Mesenchymal stem cell (in vitro differentiated cells and primary cell): Measurements from ENCODE around the gene SURF2.

Experiments
- DNase-seq: peaks from one replicate; pipeline ENCODE4 v3.0.0-alpha.2; 2013
- H2AFZ ChIP-seq: one replicate; pipeline ENCODE4 v1.6.1; 2013; ENCODE audit warnings: low read depth, mild to moderate bottlenecking, control low read depth, inconsistent platforms, low read length, moderate library complexity
- H2AK5ac ChIP-seq: 2 replicates; pipeline ENCODE4 v1.6.1; 2013; ENCODE audit warnings: low read length, moderate library complexity, mild to moderate bottlenecking, inconsistent platforms; ENCODE audit not compliant: severe bottlenecking
- H2BK120ac ChIP-seq: one replicate; pipeline ENCODE4 v1.6.1; 2013; ENCODE audit warnings: low read depth, mild to moderate bottlenecking, inconsistent platforms, low read length, moderate library complexity
- H2BK12ac ChIP-seq, 2 experiments: one replicate each; pipeline ENCODE4 v1.6.1; 2013; ENCODE audit warnings: inconsistent platforms in 2 of 2, low read length in 2 of 2, mild to moderate bottlenecking in 2 of 2, moderate library complexity in 2 of 2, control low read depth in 1 of 2
- H2BK15ac ChIP-seq: one replicate; pipeline ENCODE4 v1.6.1; 2013; ENCODE audit warnings: mild to moderate bottlenecking, low read depth, inconsistent platforms; ENCODE audit not compliant: poor library complexity, severe bottlenecking
- H2BK5ac ChIP-seq: 2 replicates; pipeline ENCODE4 v1.6.1; 2013; ENCODE audit warnings: low read depth, mild to moderate bottlenecking, low read length, control low read depth, inconsistent platforms; ENCODE audit not compliant: poor library complexity, severe bottlenecking
- H3K14ac ChIP-seq, 2 experiments: one replicate each; pipeline ENCODE4 v1.6.1; 2013; ENCODE audit warnings: inconsistent platforms in 2 of 2, low read length in 2 of 2, control low read depth in 1 of 2, mild to moderate bottlenecking in 1 of 2, moderate library complexity in 1 of 2
- H3K18ac ChIP-seq, 2 experiments: one replicate each; pipeline ENCODE4 v1.6.1; 2013; ENCODE audit warnings: inconsistent platforms in 2 of 2, low read length in 2 of 2, control low read depth in 1 of 2, low read depth in 1 of 2, mild to moderate bottlenecking in 1 of 2
- H3K23ac ChIP-seq, 2 experiments: one replicate each; pipeline ENCODE4 v1.6.1; 2013; ENCODE audit warnings: inconsistent platforms in 2 of 2, low read length in 2 of 2, mild to moderate bottlenecking in 2 of 2, moderate library complexity in 2 of 2, control low read depth in 1 of 2
- H3K27ac ChIP-seq: 2 replicates; pipeline ENCODE4 v1.5.1; 2013; ENCODE audit warnings: mild to moderate bottlenecking, moderate library complexity, low read length, control low read depth, inconsistent platforms; ENCODE audit not compliant: poor library complexity, severe bottlenecking
- H3K27me3 ChIP-seq, 2 experiments: 2 replicates each; pipeline versions ENCODE4 v1.6.1 to v1.7.0; 2013; ENCODE audit warnings: low read length in 2 of 2, mild to moderate bottlenecking in 2 of 2, moderate library complexity in 2 of 2, control low read depth in 1 of 2, inconsistent platforms in 1 of 2; ENCODE audit not compliant: control insufficient read depth in 1 of 2, insufficient read depth in 1 of 2
- H3K36me3 ChIP-seq, 2 experiments: 2 replicates each; pipeline versions ENCODE4 v1.6.1 to v1.7.0; 2013; ENCODE audit warnings: low read length in 2 of 2, control low read depth in 1 of 2, inconsistent platforms in 1 of 2, low read depth in 1 of 2, mild to moderate bottlenecking in 1 of 2; ENCODE audit not compliant: insufficient read depth in 2 of 2, control insufficient read depth in 1 of 2
- H3K4ac ChIP-seq, 2 experiments: one replicate each; pipeline ENCODE4 v1.6.1; 2013; ENCODE audit warnings: inconsistent platforms in 2 of 2, low read length in 2 of 2, mild to moderate bottlenecking in 2 of 2, moderate library complexity in 2 of 2, control low read depth in 1 of 2, low read depth in 1 of 2
- H3K4me1 ChIP-seq: 2 replicates; pipeline ENCODE4 v1.6.1; 2013; ENCODE audit warnings: low read depth, low read length, control low read depth; ENCODE audit not compliant: control insufficient read depth, insufficient read depth
- H3K4me2 ChIP-seq: 2 replicates; pipeline ENCODE4 v1.6.1; 2013; ENCODE audit warnings: low read length, mild to moderate bottlenecking, inconsistent platforms; ENCODE audit not compliant: poor library complexity, severe bottlenecking
- H3K4me3 ChIP-seq, 2 experiments: 2 replicates each; pipeline versions ENCODE4 v1.5.1 to v1.7.0; 2013; ENCODE audit warnings: low read length in 2 of 2, mild to moderate bottlenecking in 2 of 2, control low read depth in 1 of 2, low read depth in 1 of 2; ENCODE audit not compliant: insufficient read depth in 1 of 2
- H3K79me1 ChIP-seq: replicated peaks from 2 replicates; pipeline ENCODE4 v1.6.1; 2013; ENCODE audit warnings: mild to moderate bottlenecking, control low read depth, low read length, inconsistent platforms; ENCODE audit not compliant: poor library complexity, severe bottlenecking
- H3K9ac ChIP-seq: 2 replicates; pipeline ENCODE4 v1.7.0; 2013; ENCODE audit warnings: mild to moderate bottlenecking, low read length, moderate library complexity
- H3K9me3 ChIP-seq: 2 replicates; pipeline ENCODE4 v1.7.0; 2013; ENCODE audit warnings: mild to moderate bottlenecking, low read length; ENCODE audit not compliant: control insufficient read depth
- H4K8ac ChIP-seq: one replicate; pipeline ENCODE4 v1.6.1; 2013; ENCODE audit warnings: inconsistent platforms, mild to moderate bottlenecking, low read length, moderate library complexity
- H4K91ac ChIP-seq: one replicate; pipeline ENCODE4 v1.6.1; 2013; ENCODE audit warnings: mild to moderate bottlenecking, low read length, inconsistent platforms
- WGBS: methylation state at CpG from one replicate; pipeline ENCODE4 v1.1.7; 2013; ENCODE audit warnings: mixed read lengths; 5-methylcytosine and 5-hydroxymethylcytosine counted together

The SURF2 gene

DNA sequence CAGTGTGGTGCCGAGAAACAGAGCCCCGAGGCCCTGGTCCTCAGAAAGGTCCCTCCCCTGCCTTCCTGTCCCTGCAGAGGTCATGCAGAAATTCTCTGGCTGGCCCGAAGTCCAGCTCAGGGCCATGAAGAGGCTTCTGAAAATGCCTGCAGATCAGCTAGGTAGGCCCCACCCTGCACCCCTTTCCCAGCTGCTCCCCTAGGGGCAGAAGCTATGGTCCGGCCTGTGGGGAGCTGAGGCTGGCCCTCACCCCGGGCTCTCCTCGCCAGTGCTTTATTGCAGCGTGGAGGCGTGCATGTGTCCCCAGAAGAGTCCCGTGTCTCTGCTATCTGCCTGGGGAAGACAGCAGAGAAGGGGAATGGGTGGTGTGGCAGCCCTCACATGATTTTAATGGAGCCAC, 41.5 kb downstream of the SURF2 start:
- peaks cover 5 to 26% of the 10 kb centered on the region in 2 experiments for H3K36me3 ChIP-seq
- no peak overlapping the region for H3K4me2 ChIP-seq
- DNase-seq: no peak
- no peak overlapping the region for H3K4ac ChIP-seq
- no peak overlapping the region for H3K4me3 ChIP-seq
- no peak overlapping the region for H4K91ac ChIP-seq
- H3K9me3 ChIP-seq: no peaks in the 10 kb centered on the region
- H3K4me1 ChIP-seq: peaks cover 2% of the 10 kb centered on the region
- no peak overlapping the region for H2BK5ac ChIP-seq
- no peak overlapping the region for H2AK5ac ChIP-seq
- no peaks in the 10 kb centered on the region for H3K79me1 ChIP-seq
- no peak overlapping the region for H3K14ac ChIP-seq
- peaks cover 39 to 50% of the 10 kb centered on the region in 2 experiments for H3K27me3 ChIP-seq
- H3K18ac ChIP-seq: no peak overlapping the region
- no peak overlapping the region for H2AFZ ChIP-seq
- H2BK12ac ChIP-seq: no peak overlapping the region
- H2BK120ac ChIP-seq: no peak overlapping the region
- H2BK15ac ChIP-seq: no peak overlapping the region
- no peak overlapping the region for H3K9ac ChIP-seq
- 84% methylated on average over 9 of the region's 9 CpGs for WGBS
- H3K23ac ChIP-seq: no peak overlapping the region
- H3K27ac ChIP-seq: no peak overlapping the region
- no peak overlapping the region for H4K8ac ChIP-seq

DNA sequence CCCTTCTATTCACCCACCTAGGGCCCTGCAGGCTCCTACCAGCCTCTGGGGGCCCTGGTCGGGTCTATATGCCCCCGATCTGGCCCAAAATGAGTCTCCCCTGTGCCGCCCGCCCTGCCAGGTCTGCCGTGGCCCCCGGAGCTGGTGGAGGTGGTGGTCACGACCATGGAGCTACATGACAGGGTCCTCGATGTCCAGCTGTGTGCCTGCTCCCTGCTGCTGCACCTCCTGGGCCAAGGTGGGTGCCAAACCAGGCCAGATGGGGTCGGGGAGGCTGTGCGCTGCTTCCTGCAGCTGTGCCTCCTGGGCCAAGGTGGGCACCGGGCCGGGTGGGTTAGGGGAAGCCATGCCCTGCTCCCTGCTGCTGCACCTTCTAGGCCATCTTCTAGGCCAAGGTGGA, 43.9 kb downstream of the SURF2 start:
- H2AFZ ChIP-seq: no peak overlapping the region
- no peak overlapping the region for H3K4me3 ChIP-seq
- H3K4ac ChIP-seq: no peak overlapping the region
- H3K23ac ChIP-seq: no peak overlapping the region
- WGBS: 95% methylated on average over 12 of the region's 12 CpGs
- no peak overlapping the region for H3K9ac ChIP-seq
- no peak overlapping the region for H4K91ac ChIP-seq
- H2BK120ac ChIP-seq: no peak overlapping the region
- peaks cover 12 to 47% of the 10 kb centered on the region in 2 experiments for H3K36me3 ChIP-seq
- no peak for DNase-seq
- H2BK5ac ChIP-seq: no peak overlapping the region
- no peaks in the 10 kb centered on the region for H3K9me3 ChIP-seq
- no peaks in the 10 kb centered on the region for H3K79me1 ChIP-seq
- H3K4me2 ChIP-seq: no peak overlapping the region
- no peak overlapping the region for H2AK5ac ChIP-seq
- H3K14ac ChIP-seq: no peak overlapping the region
- H2BK15ac ChIP-seq: no peak overlapping the region
- H3K27ac ChIP-seq: no peak overlapping the region
- no peak overlapping the region for H4K8ac ChIP-seq
- H3K18ac ChIP-seq: no peak overlapping the region
- H3K4me1 ChIP-seq: peaks cover 3% of the 10 kb centered on the region
- H2BK12ac ChIP-seq: no peak overlapping the region
- H3K27me3 ChIP-seq: peaks cover 19 to 32% of the 10 kb centered on the region in 2 experiments

GRCh38 chr9:133401588-133401987, 45.2 kb downstream of the SURF2 start:
- Histone ChIP-seq H3K27ac (no peak overlapping the region), H3K23ac (no peak overlapping the region), H2BK15ac (no peak overlapping the region), H2AFZ (no peak overlapping the region), H3K36me3 (peaks cover 15 to 60% of the 10 kb centered on the region in 2 experiments), H3K4me3 (no peak overlapping the region), H3K9me3 (no peaks in the 10 kb centered on the region), H3K4ac (no peak overlapping the region), H2AK5ac (no peak overlapping the region), H4K8ac (no peak overlapping the region), H3K27me3 (peaks cover 14 to 20% of the 10 kb centered on the region in 2 experiments), H3K79me1 (peaks cover 7% of the 10 kb centered on the region), H2BK120ac (no peak overlapping the region), H3K14ac (no peak overlapping the region), H3K9ac (no peak overlapping the region), H4K91ac (no peak overlapping the region), H3K4me1 (peaks cover 5% of the 10 kb centered on the region), H2BK12ac (no peak overlapping the region), H3K4me2 (no peak overlapping the region), H3K18ac (no peak overlapping the region), H2BK5ac (no peak overlapping the region)
- WGBS: 93% methylated on average over 5 of the region's 6 CpGs
- no peak for DNase-seq

- H3K4me3 ChIP-seq: no peak overlapping the region
- peaks cover 9% of the 10 kb centered on the region for H3K79me1 ChIP-seq
- H3K4me1 ChIP-seq: peaks cover 7% of the 10 kb centered on the region
- H2BK120ac ChIP-seq: no peak overlapping the region
- H3K9me3 ChIP-seq: no peaks in the 10 kb centered on the region
- no peak overlapping the region for H4K8ac ChIP-seq
- no peak overlapping the region for H2BK15ac ChIP-seq
- DNase-seq: no peak
- H3K27ac ChIP-seq: no peak overlapping the region
- H3K14ac ChIP-seq: no peak overlapping the region
- H2BK5ac ChIP-seq: no peak overlapping the region
- 94% methylated on average over 7 of the region's 7 CpGs for WGBS
- no peak overlapping the region for H3K23ac ChIP-seq
- H2BK12ac ChIP-seq: no peak overlapping the region
- H2AFZ ChIP-seq: no peak overlapping the region
- peaks cover 6 to 9% of the 10 kb centered on the region in 2 experiments for H3K27me3 ChIP-seq
- peaks cover 25 to 71% of the 10 kb centered on the region in 2 experiments for H3K36me3 ChIP-seq
- H4K91ac ChIP-seq: no peak overlapping the region
- no peak overlapping the region for H3K4me2 ChIP-seq
- no peak overlapping the region for H3K18ac ChIP-seq
- no peak overlapping the region for H3K9ac ChIP-seq
- H3K4ac ChIP-seq: no peak overlapping the region
- no peak overlapping the region for H2AK5ac ChIP-seq
Observed at GRCh38 chr9:133402689-133403088, 46.3 kb downstream of the SURF2 start.
